HG03103 (cell line): ENCODE measurements around the gene SPATA13.

Experiments used
- ATAC-seq: cut with Tn5 transposase; IDR thresholded peaks from one replicate; pipeline ENCODE4 v1.9.1; 2021; ENCODE audit warnings: low read depth; ENCODE audit not compliant: unreplicated experiment

SPATA13 gene

GRCh38 chr13:24243302-24243701 lies 82.8 kb downstream of the SPATA13 start:
- no peak for ATAC-seq

GRCh38 chr13:24244802-24245201 lies 84.3 kb downstream of the SPATA13 start:
- ATAC-seq, result no peak

GRCh38 chr13:24247016-24247415 lies 86.5 kb downstream of the SPATA13 start:
- ATAC-seq, result no peak

GRCh38 chr13:24249624-24250023 lies 89.1 kb downstream of the SPATA13 start:
- ATAC-seq, result no peak

- no peak for ATAC-seq
Observed at GRCh38 chr13:24250376-24251057, 90.0 kb downstream of the SPATA13 start.

- ATAC-seq, result no peak
Observed at GRCh38 chr13:24251525-24251924, 91.0 kb downstream of the SPATA13 start.

GRCh38 chr13:24252136-24252535 lies 91.6 kb downstream of the SPATA13 start:
- no peak for ATAC-seq

- no peak for ATAC-seq
Observed at GRCh38 chr13:24253520-24254145, 93.1 kb downstream of the SPATA13 start.

GRCh38 chr13:24254146-24254841 lies 93.8 kb downstream of the SPATA13 start:
- no peak for ATAC-seq

- no peak for ATAC-seq
Observed at GRCh38 chr13:24257497-24257896, 97.0 kb downstream of the SPATA13 start.

- no peak for ATAC-seq
Observed at GRCh38 chr13:24261566-24261965, 101.0 kb downstream of the SPATA13 start.

GRCh38 chr13:24263632-24264031 lies 103.1 kb downstream of the SPATA13 start:
- ATAC-seq, result no peak

GRCh38 chr13:24264976-24265375 lies 104.5 kb downstream of the SPATA13 start:
- no peak for ATAC-seq

- ATAC-seq, result no peak
Observed at GRCh38 chr13:24265453-24265852, 104.9 kb downstream of the SPATA13 start.

- ATAC-seq, result no peak
Observed at GRCh38 chr13:24267274-24267673, 106.8 kb downstream of the SPATA13 start.

- ATAC-seq, result no peak
Observed at GRCh38 chr13:24267801-24268200, 107.3 kb downstream of the SPATA13 start.

GRCh38 chr13:24269821-24270220 lies 109.3 kb downstream of the SPATA13 start:
- ATAC-seq, result no peak

GRCh38 chr13:24270639-24271141 lies 110.2 kb downstream of the SPATA13 start:
- peak; percentile 35 for ATAC-seq

- ATAC-seq, result no peak
Observed at GRCh38 chr13:24271231-24271600, 110.7 kb downstream of the SPATA13 start.

- peak; percentile 30 for ATAC-seq
Observed at GRCh38 chr13:24271601-24272451, 111.3 kb downstream of the SPATA13 start.
